HEK293T (cell line): ENCODE results near the gene FKBP3.
"Not testable (repeated sequence)": the region's sequence is repeated elsewhere in the genome, so short reads cannot be mapped to it uniquely, and the experiment has no call there.

Source experiments
- CTCF ChIA-PET: fragments of 350-600 bp; formaldehyde crosslinking; extraction: SDS; loops from one replicate; lab custom pipeline; 2021; ENCODE audit warnings: antibody characterized with exemption, inconsistent platforms; lab: Yijun Ruan, JAX
- POLR2A ChIA-PET: fragments of 350-600 bp; formaldehyde crosslinking; extraction: SDS; loops from one replicate; lab custom pipeline; 2020; ENCODE audit warnings: antibody characterized with exemption, inconsistent platforms; lab: Yijun Ruan, JAX
- DNase-seq: peaks from one replicate; pipeline ENCODE4 v3.0.0; 2012; ENCODE audit warnings: mixed read lengths; ENCODE audit errors: extremely low spot score
- ARNT ChIP-seq: fragments of 450-650 bp; IDR thresholded peaks from 2 replicates; pipeline ENCODE4 v1.6.1; 2017; ENCODE audit warnings: mild to moderate bottlenecking
- BHLHE40 ChIP-seq: fragments of 450-650 bp; IDR thresholded peaks from 2 replicates; pipeline ENCODE4 v1.6.1; 2016; ENCODE audit warnings: mild to moderate bottlenecking, moderate library complexity, borderline replicate concordance
- CTBP1 ChIP-seq: fragments of 450-650 bp; IDR thresholded peaks from 2 replicates; pipeline ENCODE4 v1.6.1; 2016; ENCODE audit warnings: borderline replicate concordance
- ELF4 ChIP-seq: fragments of 450-650 bp; IDR thresholded peaks from 2 replicates; pipeline ENCODE4 v1.6.1; 2017; ENCODE audit warnings: antibody characterized with exemption
- FOXA1 ChIP-seq: fragments of 450-650 bp; IDR thresholded peaks from 2 replicates; pipeline ENCODE4 v1.6.1; 2016; ENCODE audit warnings: mild to moderate bottlenecking
- FOXK2 ChIP-seq: fragments of 450-650 bp; IDR thresholded peaks from 2 replicates; pipeline ENCODE4 v1.6.1; 2016; ENCODE audit warnings: mild to moderate bottlenecking
- FOXM1 ChIP-seq: fragments of 450-650 bp; IDR thresholded peaks from 2 replicates; pipeline ENCODE4 v1.6.1; 2017; ENCODE audit warnings: mild to moderate bottlenecking, borderline replicate concordance
- HDGF ChIP-seq: fragments of 450-650 bp; IDR thresholded peaks from 2 replicates; pipeline ENCODE4 v1.6.1; 2017; ENCODE audit warnings: antibody characterized with exemption, borderline replicate concordance
- L3MBTL2 ChIP-seq: fragments of 450-650 bp; conservative IDR thresholded peaks from 2 replicates; pipeline ENCODE4 v1.6.1; 2016; ENCODE audit warnings: mild to moderate bottlenecking
- LEF1 ChIP-seq: fragments of 450-650 bp; IDR thresholded peaks from 2 replicates; pipeline ENCODE4 v1.6.1; 2017; ENCODE audit warnings: mild to moderate bottlenecking, borderline replicate concordance
- NFRKB ChIP-seq: fragments of 450-650 bp; IDR thresholded peaks from 2 replicates; pipeline ENCODE4 v1.6.1; 2016; ENCODE audit warnings: mild to moderate bottlenecking, moderate library complexity
- SP1 ChIP-seq: fragments of 450-650 bp; IDR thresholded peaks from 2 replicates; pipeline ENCODE4 v1.6.1; 2017
- SUZ12 ChIP-seq: fragments of 450-650 bp; IDR thresholded peaks from 2 replicates; pipeline ENCODE4 v1.6.1; 2016; ENCODE audit warnings: mild to moderate bottlenecking
- TARDBP ChIP-seq: fragments of 450-650 bp; IDR thresholded peaks from 2 replicates; pipeline ENCODE4 v1.6.1; 2016
- ZNF384 ChIP-seq: fragments of 450-650 bp; IDR thresholded peaks from 2 replicates; pipeline ENCODE4 v1.6.1; 2016
- TF ChIP-seq, protein P1 (sequence below): fragments of 450-650 bp; IDR thresholded peaks from 2 replicates; pipeline ENCODE4 v1.6.1; 2016

FKBP3 gene

DNA sequence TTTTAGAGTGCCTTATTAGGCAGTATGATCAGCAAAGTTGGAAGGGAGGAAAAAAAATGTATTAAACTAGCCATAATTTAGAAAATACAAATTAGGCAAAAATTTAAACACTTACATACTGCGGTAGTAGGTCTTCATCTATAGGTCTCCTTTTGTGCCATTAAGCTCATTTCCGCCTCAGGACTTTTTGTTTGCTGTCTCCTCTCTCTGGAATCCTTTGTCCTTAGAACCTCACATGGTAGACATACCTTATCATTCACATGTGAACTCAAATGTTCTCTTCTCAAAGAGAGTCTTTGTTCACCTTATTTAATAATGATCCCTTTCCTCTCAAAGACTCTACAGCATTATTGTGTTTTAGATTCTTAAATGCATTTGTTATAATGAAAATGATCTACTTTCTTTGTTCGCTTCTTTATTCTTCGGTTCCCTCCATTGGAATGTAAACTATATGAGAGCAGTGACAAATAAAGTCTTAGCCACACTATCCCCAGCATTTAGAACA, 16.2 kb upstream of the FKBP3 start:
- ChIA-PET POLR2A (no interaction called here), CTCF (interaction anchor here (0.7 kb wide), 1 partner anchor 14 kb away, joined by 3 read pairs; no protein-coding TSS in a partner anchor)
- TF ChIP-seq NFRKB: no peak
- no peak for TF ChIP-seq L3MBTL2
- TF ChIP-seq CTBP1: no peak
- TF ChIP-seq FOXA1: no peak
- TF ChIP-seq ZNF384: no peak
- no peak for TF ChIP-seq HDGF
- no peak for TF ChIP-seq ARNT
- no peak for TF ChIP-seq FOXK2
- no peak for TF ChIP-seq SP1
- TF ChIP-seq SUZ12: no peak
- TF ChIP-seq, protein P1, sequence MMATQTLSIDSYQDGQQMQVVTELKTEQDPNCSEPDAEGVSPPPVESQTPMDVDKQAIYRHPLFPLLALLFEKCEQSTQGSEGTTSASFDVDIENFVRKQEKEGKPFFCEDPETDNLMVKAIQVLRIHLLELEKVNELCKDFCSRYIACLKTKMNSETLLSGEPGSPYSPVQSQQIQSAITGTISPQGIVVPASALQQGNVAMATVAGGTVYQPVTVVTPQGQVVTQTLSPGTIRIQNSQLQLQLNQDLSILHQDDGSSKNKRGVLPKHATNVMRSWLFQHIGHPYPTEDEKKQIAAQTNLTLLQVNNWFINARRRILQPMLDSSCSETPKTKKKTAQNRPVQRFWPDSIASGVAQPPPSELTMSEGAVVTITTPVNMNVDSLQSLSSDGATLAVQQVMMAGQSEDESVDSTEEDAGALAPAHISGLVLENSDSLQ: no peak
- no peak for TF ChIP-seq LEF1
- no peak for TF ChIP-seq ELF4
- TF ChIP-seq BHLHE40: no peak
- no peak for TF ChIP-seq TARDBP
- no peak for TF ChIP-seq FOXM1
- no peak for DNase-seq

GRCh38 chr14:45149602-45150001, 15.3 kb upstream of the FKBP3 start:
- TF ChIP-seq SUZ12 (no peak), NFRKB (no peak)
- DNase-seq: no peak
- POLR2A ChIA-PET: no interaction called here
- CTCF ChIA-PET: interaction anchor here (0.7 kb wide), 1 partner anchor 15 kb away, joined by 3 read pairs; no protein-coding TSS in a partner anchor

DNA sequence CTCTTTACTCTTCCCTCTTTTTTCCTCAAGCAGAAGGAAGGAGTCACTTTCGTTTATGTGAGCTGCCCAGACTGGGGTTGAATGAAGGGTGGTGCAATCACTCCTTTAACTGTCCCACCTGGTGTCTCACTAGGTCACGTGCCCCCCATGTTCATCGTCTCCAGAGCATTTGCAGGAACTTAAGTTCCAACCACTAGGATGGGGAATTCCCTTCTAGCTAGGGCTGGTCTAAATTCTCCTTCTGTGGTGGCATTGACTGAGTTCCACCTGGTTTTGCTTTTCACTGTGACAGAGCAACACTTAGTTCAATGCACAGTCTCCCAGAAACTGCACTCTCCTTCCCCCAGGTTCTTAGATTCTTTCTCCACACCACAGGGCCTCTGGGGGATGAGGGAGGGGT, 10.9 kb upstream of the FKBP3 start:
- DNase-seq: no peak
- TF ChIP-seq TARDBP: no peak
- no peak for TF ChIP-seq NFRKB
- no peak for TF ChIP-seq FOXM1
- TF ChIP-seq BHLHE40: no peak
- no peak for TF ChIP-seq ELF4
- ChIA-PET CTCF (no interaction called here), POLR2A (interaction anchor here (0.9 kb wide), 1 partner anchor 11 kb away, joined by 3 read pairs; the partner anchor contains the start of gene FKBP3)

GRCh38 chr14:45144658-45145057, 10.4 kb upstream of the FKBP3 start:
- CTCF ChIA-PET: no interaction called here
- POLR2A ChIA-PET: interaction anchor here (0.9 kb wide), 1 partner anchor 10 kb away, joined by 3 read pairs; the partner anchor contains the start of gene FKBP3
- no peak for DNase-seq
- no peak for TF ChIP-seq NFRKB
- TF ChIP-seq L3MBTL2: no peak
- TF ChIP-seq, protein P1: no peak
- no peak for TF ChIP-seq SUZ12
- no peak for TF ChIP-seq FOXK2
- no peak for TF ChIP-seq BHLHE40
- TF ChIP-seq ARNT: no peak
- no peak for TF ChIP-seq CTBP1

GRCh38 chr14:45142083-45142482, 7.8 kb upstream of the FKBP3 start:
- DNase-seq, CTCF ChIA-PET, POLR2A ChIA-PET: not testable (repeated sequence)

DNA sequence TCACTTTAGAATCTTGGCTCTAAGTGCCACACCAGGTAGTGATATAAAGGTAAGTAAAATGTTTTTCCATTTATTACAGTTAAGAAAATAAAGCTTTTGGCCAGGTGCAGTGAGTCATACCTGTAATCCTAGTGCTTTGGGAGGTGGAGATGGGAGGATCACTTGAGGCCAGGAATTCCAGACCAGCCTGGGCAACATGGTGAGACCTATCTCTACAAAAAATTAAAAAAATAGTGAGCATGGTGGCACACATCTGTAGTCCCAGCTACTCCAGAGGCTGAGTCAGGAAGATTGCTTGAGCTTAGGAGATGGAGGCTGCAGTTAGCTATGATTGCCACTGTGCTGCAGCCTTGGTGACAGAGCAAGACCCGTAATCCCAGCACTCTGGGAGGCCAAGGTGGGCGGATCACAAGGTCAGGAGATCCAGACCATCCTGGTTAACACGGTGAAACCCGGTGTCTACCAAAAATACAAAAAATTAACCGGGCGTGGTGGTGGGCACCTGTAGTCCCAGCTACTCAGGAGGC, 6.4 kb upstream of the FKBP3 start:
- no peak for TF ChIP-seq FOXA1
- TF ChIP-seq FOXM1: no peak
- TF ChIP-seq HDGF: no peak
- no peak for TF ChIP-seq SP1
- TF ChIP-seq LEF1: no peak
- TF ChIP-seq L3MBTL2: no peak
- TF ChIP-seq ARNT: no peak
- TF ChIP-seq FOXK2: no peak
- TF ChIP-seq ZNF384: no peak
- no peak for TF ChIP-seq TARDBP
- ChIA-PET POLR2A (interaction anchor here (1.9 kb wide), 1 partner anchor 111 kb away, joined by 4 read pairs; no protein-coding TSS in a partner anchor), CTCF (no interaction called here)
- no peak for DNase-seq

GRCh38 chr14:45136399-45136798, 2.1 kb upstream of the FKBP3 start:
- no peak for DNase-seq
- no peak for TF ChIP-seq ARNT
- TF ChIP-seq LEF1: no peak
- no peak for TF ChIP-seq ELF4
- no peak for TF ChIP-seq SP1
- TF ChIP-seq TARDBP: no peak
- no peak for TF ChIP-seq NFRKB
- ChIA-PET CTCF (interaction anchor here (0.6 to 1.2 kb wide), 2 partner anchors 95 to 133 kb away, joined by 3 read pairs; no protein-coding TSS in a partner anchor), POLR2A (interaction anchor here (0.9 to 4.5 kb wide), 5 partner anchors 11 to 223 kb away, joined by 3 to 32 read pairs (median 5); partner anchors contain the start of genes KLHL28, PRPF39 and TOGARAM1)
